HL-60 (cell line): Measurements from ENCODE around the gene ZNF621.

ENCODE experiments used
- CTCF ChIP-seq: IDR thresholded peaks from one replicate; pipeline ENCODE4 v1.5.1; 2011; ENCODE audit warnings: low read length, control low read depth, inconsistent platforms; ENCODE audit not compliant: insufficient read depth
- POLR2AphosphoS5 ChIP-seq: IDR thresholded peaks from 2 replicates; pipeline ENCODE4 v1.6.1; 2012; ENCODE audit warnings: low read depth
- REST ChIP-seq: IDR thresholded peaks from 2 replicates; pipeline ENCODE4 v1.6.1; 2012; ENCODE audit warnings: low read depth; ENCODE audit not compliant: insufficient replicate concordance

- TF ChIP-seq POLR2AphosphoS5 (no peak), CTCF (no peak), REST (no peak)
These were observed 6.7 kb upstream of the ZNF621 start for GRCh38 chr3:40518067-40518466.
